Activated T-cell treated with anti-CD3 and anti-CD28 coated beads for 4 hours (primary cell): Measurements from ENCODE around the gene CRYBB2.
"Not testable (repeated sequence)": the region's sequence is repeated elsewhere in the genome, so short reads cannot be mapped to it uniquely, and the experiment has no call there.

Experiments used
- DNase-seq: peaks from one replicate; pipeline ENCODE4 v3.0.0-alpha.2; 2020

The CRYBB2 gene

GRCh38 chr22:25200967-25201366, 18.5 kb upstream of the CRYBB2 start:
- DNase-seq = no peak

GRCh38 chr22:25201557-25202273, 17.7 kb upstream of the CRYBB2 start:
- DNase-seq = no peak

DNA sequence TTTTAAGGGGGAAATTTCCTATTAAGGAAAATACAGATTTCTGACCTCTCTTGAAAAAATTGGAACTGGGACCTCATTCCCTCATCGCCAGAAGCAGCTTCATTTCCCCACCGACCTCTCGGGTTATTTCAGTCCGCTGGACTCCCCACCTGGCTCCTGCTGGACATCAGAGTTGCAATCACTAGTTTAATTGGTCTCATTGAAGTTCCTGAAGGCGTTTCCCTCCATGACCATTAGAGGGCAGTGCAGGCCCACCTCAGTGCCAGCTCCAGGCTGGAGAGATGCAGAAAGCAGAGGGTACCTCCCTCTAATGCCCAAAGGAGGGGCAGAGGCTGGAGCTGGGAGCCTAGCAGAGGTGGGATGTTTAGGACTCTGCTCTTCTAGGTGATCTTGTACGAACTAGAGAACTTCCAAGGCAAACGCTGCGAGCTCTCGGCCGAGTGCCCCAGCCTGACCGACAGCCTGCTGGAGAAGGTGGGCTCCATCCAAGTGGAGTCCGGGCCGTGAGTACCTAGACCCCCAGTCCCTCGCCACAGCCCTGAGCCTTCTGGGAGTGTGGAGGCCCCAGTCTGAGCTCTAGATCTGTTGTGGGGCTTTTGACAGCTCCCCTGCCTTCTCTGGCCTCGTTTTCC, 17.0 kb upstream of the CRYBB2 start:
- peak; percentile 38 for DNase-seq

- DNase-seq = no peak
Measured at GRCh38 chr22:25203082-25203481, 16.4 kb upstream of the CRYBB2 start.

- not testable (repeated sequence) for DNase-seq
Measured at GRCh38 chr22:25204547-25204946, 14.9 kb upstream of the CRYBB2 start.

DNA sequence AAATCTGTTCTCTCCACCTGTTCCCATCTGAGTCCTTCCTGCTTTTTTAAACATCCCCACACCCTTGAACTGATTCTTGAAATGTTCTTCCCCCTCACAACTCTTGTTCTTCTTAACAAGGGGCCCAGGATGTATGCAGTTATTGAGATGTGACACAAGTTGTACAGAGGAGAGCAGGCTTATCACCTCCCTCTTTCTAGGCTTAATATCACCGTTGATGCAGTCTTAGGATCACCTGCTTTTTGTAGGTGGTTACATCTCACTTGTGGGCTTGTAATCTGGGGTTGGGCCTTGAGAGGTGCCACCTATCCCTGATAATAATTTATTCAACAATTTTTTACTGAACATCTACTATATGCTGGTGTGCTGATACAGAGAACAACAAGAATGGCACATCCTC, 13.6 kb upstream of the CRYBB2 start:
- DNase-seq = no peak

DNA sequence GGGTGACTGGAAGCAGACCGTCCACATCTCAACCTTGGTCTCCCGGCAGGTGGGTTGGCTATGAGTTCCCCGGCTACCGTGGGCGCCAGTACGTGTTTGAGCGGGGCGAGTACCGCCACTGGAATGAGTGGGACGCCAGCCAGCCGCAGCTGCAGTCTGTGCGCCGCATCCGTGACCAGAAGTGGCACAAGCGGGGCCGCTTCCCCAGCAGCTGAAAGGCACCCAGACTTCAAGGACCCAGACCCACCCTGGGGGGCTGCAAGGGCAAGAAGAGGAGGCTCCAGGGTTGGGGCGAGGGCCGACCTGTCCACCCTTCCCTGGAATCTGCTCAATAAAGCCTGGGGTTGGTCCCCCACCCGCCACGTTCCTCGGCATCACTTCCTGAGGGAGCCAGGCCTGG, 12.4 kb upstream of the CRYBB2 start:
- no peak for DNase-seq

- DNase-seq = no peak
Measured at GRCh38 chr22:25207553-25208157, 11.8 kb upstream of the CRYBB2 start.

DNA sequence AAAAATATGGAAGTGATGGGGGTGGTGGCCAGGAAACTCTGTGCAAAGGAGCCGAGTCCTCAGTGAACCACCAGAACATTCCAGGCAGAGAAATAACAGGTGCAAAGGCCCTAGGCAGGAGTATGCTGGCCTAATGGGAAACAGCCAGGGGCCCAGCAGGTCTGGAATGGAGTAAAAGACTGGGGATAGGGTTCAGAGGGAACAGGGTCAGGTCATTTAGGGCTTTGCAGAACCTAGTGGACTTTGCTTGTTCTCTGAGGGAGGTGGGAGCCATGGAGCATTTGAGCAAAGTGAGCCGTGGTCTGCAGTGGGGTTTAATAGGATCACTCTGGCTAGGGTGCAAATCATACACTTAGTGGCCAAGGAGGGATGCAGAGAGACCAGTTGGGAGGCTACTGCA, 11.1 kb upstream of the CRYBB2 start:
- no peak for DNase-seq

DNA sequence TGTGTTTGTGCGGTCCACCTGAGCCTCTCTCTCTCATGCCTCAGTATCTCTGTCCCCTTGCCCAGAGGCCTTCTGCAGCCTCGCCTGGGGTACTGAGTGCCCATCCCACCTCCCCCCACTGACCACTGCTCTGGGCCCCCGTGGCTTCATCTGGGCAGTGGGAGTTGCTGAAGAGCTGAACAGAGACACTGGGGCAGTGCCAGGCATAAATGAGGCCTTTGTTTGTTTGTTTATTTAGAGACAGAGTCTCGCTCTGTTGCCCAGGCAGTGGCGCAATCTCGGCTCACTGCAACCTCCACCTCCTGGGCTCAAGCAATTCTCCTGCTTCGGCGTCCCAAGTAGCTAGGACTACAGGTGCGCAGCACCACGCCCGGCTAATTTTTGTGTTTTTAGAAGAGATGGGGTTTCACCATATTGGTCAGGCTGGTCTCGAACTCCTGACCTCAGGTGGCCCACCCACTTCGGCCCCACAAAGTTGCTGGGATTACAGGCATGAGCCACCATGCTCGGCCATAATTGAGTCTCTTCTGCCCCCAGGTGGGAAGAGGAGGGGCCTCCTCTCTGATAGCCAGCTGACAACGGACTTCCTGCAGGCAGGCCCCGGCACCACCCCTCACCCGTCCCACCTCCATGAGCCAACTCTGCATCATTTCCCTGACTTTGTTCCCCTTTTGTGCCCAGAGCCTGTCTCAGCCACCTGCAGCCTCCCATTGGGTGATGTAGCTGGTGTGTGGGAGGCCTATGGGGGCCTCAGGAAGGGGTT, 10.5 kb upstream of the CRYBB2 start:
- DNase-seq = no peak

- DNase-seq = no peak
Measured at GRCh38 chr22:25210793-25211192, 8.6 kb upstream of the CRYBB2 start.

- no peak for DNase-seq
Measured at GRCh38 chr22:25212337-25212736, 7.1 kb upstream of the CRYBB2 start.

GRCh38 chr22:25213221-25213620, 6.2 kb upstream of the CRYBB2 start:
- no peak for DNase-seq

DNA sequence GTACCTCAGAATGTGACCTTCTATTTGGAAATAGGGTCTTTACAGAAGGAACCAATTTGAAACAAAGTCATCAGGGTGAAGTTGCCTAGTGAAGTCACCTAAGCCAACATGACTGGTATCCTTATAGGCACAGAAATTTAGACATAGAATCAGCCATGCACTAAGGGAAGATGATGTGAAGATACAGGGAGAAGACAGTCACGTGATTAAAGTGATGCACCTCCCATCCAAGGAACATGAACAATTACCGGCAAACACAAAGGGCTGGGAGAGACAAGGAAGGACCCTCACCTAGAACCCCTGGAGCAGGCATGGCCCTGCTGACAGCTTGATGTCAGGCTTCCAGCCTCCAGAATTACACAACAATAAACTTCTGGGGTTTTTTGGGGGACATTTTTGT, 3.2 kb upstream of the CRYBB2 start:
- DNase-seq = no peak

- DNase-seq = no peak
Measured at GRCh38 chr22:25219948-25220442, 556 bp downstream of the CRYBB2 start.

- DNase-seq = no peak
Measured at GRCh38 chr22:25221790-25222189, 2.4 kb downstream of the CRYBB2 start.

DNA sequence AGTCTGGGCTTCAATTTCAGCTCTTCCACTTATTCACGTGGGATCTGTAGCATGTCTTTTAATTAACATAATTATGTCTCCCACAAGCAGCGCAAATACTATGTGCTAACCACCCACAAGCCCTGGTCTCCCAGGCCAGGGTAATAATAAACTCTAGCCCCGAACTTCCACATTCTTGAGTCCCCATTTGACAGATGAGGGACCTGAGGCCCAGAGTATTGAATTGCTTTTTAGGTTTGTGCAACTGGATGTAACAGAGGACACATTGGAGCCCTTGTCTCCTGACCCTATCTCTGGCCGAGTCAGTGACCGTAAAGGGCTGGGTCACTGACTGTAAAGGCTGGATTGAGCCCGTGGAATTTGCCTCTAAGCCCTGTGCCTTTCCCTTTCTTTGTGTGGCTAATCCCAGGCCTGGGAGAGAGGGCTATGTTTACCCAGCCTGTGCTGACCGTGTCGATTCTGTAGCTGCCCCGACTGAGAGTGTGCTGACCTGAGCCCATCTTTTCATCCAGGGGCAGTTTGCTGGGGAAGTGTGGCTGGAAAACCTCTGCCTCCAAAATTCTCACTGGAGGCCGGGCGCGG, 3.9 kb downstream of the CRYBB2 start:
- DNase-seq = no peak

- DNase-seq = no peak
Measured at GRCh38 chr22:25228822-25229221, 9.4 kb downstream of the CRYBB2 start.

- DNase-seq = not testable (repeated sequence)
Measured at GRCh38 chr22:25230760-25231159, 11.3 kb downstream of the CRYBB2 start.

- no peak for DNase-seq
Measured at GRCh38 chr22:25232301-25232700, 12.9 kb downstream of the CRYBB2 start.

DNA sequence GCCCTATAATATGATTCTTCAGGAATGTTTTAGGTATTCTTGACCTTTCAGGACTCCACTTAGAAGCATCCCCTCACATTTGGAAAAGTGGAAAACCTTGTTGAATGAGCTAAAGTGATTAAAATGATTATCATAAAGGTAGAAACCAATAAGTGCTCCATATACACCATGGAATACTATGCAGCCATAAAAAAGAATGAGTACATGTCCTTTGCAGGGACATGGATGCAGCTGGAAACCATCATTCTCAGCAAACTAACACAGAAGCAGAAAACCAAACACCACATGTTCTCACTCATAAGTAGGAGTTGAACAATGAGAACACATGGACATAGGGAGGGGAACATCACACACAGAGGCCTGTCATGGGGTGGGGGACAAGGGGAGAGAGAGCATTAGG, 14.3 kb downstream of the CRYBB2 start:
- DNase-seq = not testable (repeated sequence)

GRCh38 chr22:25235547-25236290, 16.3 kb downstream of the CRYBB2 start:
- peak; percentile 3 for DNase-seq
